ENCODE data around the gene DAND5.

GRCh38 chr19:12985049-12985776 is 15.8 kb downstream of the DAND5 start:
- no peak for TF ChIP-seq CTCF (IDR thresholded peaks at IDR 0.05; ENCODE audit: insufficient read depth, low read depth, low read length)
- TF ChIP-seq EZH2 (IDR thresholded peaks at IDR 0.05; ENCODE audit: insufficient read depth, low read length) = no peak

Measured in astrocyte (in vitro differentiated cells and primary cell).